GM12878 (cell line): ENCODE measurements around the gene NAV2. TPM values are rescaled to one million over a fixed set of nuclear protein-coding genes. Genes with fewer than 3 reads are reported as not detected.

ENCODE experiments used
- ATAC-seq: fragments of 200-7000 bp; cut with Tn5 transposase; 3 replicates; pipeline ENCODE4 v1.9.1; 2020; ENCODE audit warnings: mild to moderate bottlenecking, moderate library complexity
- BruUV-seq: library from RNA; stranded (reverse); fragments of 400-500 nt; replicated peaks from 2 replicates; lab custom pipeline; 2021; lab: Mats Ljungman, UMichigan
- CTCF ChIA-PET: fragments of 300-600 bp; sonication (Branson Sonifier 250); formaldehyde crosslinking; extraction: SDS; loops from one replicate; lab custom pipeline; 2021; ENCODE audit warnings: inconsistent platforms; lab: Yijun Ruan, JAX
- POLR2A ChIA-PET: fragments of 350-600 bp; formaldehyde crosslinking; extraction: SDS; loops from one replicate; lab custom pipeline; 2021; ENCODE audit warnings: inconsistent platforms; lab: Charles Lee
- RAD21 ChIA-PET: fragments of 300-600 bp; sonication (Branson Sonifier 250); formaldehyde crosslinking; loops from one replicate; lab custom pipeline; 2023; ENCODE audit warnings: antibody characterized with exemption; ENCODE audit not compliant: unreplicated experiment; lab: Charles Lee
- SMC1A ChIA-PET: fragments of 300-600 bp; sonication (Branson Sonifier 250); formaldehyde crosslinking; loops from one replicate; lab custom pipeline; 2023; ENCODE audit not compliant: unreplicated experiment, uncharacterized antibody; lab: Charles Lee
- DNase-seq: peaks from one replicate; pipeline ENCODE4 v3.0.0-alpha.2; 2011; ENCODE audit warnings: low read depth, low spot score
- FAIRE-seq: peaks from 3 replicates; lab custom pipeline; 2011; peaks lifted over from hg19 to GRCh38; lab: Jason Lieb, UNC
- H2AFZ ChIP-seq: 2 replicates; pipeline ENCODE4 v1.6.0; 2011; ENCODE audit warnings: low read depth, low read length, control low read depth; ENCODE audit not compliant: control insufficient read depth
- H3K27ac ChIP-seq: 2 replicates; pipeline ENCODE4 v1.5.1; 2011; ENCODE audit warnings: control low read depth; ENCODE audit not compliant: control insufficient read depth, insufficient read depth
- H3K27me3 ChIP-seq, 2 experiments: replicated peaks in 1 of 2; 2 replicates each; pipeline versions ENCODE4 v1.6.0 to v1.6.1; 2011; ENCODE audit warnings: low read length in 1 of 2; ENCODE audit not compliant: control insufficient read depth in 2 of 2, insufficient read depth in 2 of 2
- H3K36me3 ChIP-seq, 2 experiments: 2 replicates each; pipeline ENCODE4 v1.5.1; 2011; ENCODE audit warnings: low read length in 1 of 2; ENCODE audit not compliant: control insufficient read depth in 2 of 2, insufficient read depth in 2 of 2
- H3K4me1 ChIP-seq: 2 replicates; pipeline ENCODE4 v1.6.1; 2011; ENCODE audit warnings: mild to moderate bottlenecking, low read length, moderate library complexity, mixed read lengths; ENCODE audit not compliant: control insufficient read depth, insufficient read depth
- H3K4me2 ChIP-seq: 2 replicates; pipeline ENCODE4 v1.6.0; 2011; ENCODE audit warnings: control low read depth; ENCODE audit not compliant: control insufficient read depth, insufficient read depth
- H3K4me3 ChIP-seq: fragments of 200-600 bp; sonication (generic); 2 replicates; pipeline ENCODE4 v1.5.1; 2016
- H3K79me2 ChIP-seq: 2 replicates; pipeline ENCODE4 v1.6.0; 2011; ENCODE audit warnings: low read length; ENCODE audit not compliant: control insufficient read depth, insufficient read depth
- H3K9ac ChIP-seq: 2 replicates; pipeline ENCODE4 v1.8.0; 2011; ENCODE audit warnings: low read length, control low read depth, mixed read lengths; ENCODE audit not compliant: control insufficient read depth, insufficient read depth
- H3K9me3 ChIP-seq: replicated peaks from 3 replicates; pipeline ENCODE4 v1.5.1; 2011; ENCODE audit warnings: mild to moderate bottlenecking, low read length; ENCODE audit not compliant: control insufficient read depth, insufficient read depth
- H4K20me1 ChIP-seq: 2 replicates; pipeline ENCODE4 v1.6.0; 2011; ENCODE audit not compliant: control insufficient read depth, insufficient read depth
- BMI1 ChIP-seq: fragments of 450-650 bp; IDR thresholded peaks from 2 replicates; pipeline ENCODE4 v1.6.1; 2016; ENCODE audit warnings: mild to moderate bottlenecking, moderate library complexity, borderline replicate concordance
- NFXL1 ChIP-seq: fragments of 450-650 bp; IDR thresholded peaks from 2 replicates; pipeline ENCODE4 v1.6.1; 2017; ENCODE audit warnings: antibody characterized with exemption, mild to moderate bottlenecking, borderline replicate concordance
- NKRF ChIP-seq: fragments of 450-650 bp; conservative IDR thresholded peaks from 2 replicates; pipeline ENCODE4 v1.6.1; 2017; ENCODE audit warnings: mild to moderate bottlenecking, moderate library complexity
- SIN3A ChIP-seq: IDR thresholded peaks from 2 replicates; pipeline ENCODE4 v1.6.1; 2012; ENCODE audit warnings: low read depth, low read length, improper control_type of control experiment
- SIX5 ChIP-seq: IDR thresholded peaks from 2 replicates; pipeline ENCODE4 v1.6.1; 2011; ENCODE audit warnings: mild to moderate bottlenecking, low read depth, low read length, moderate library complexity; ENCODE audit not compliant: severe bottlenecking
- SMAD1 ChIP-seq: fragments of 450-650 bp; IDR thresholded peaks from 2 replicates; pipeline ENCODE4 v1.6.1; 2018; ENCODE audit warnings: mild to moderate bottlenecking, low read depth; ENCODE audit not compliant: partially characterized antibody
- SMAD5 ChIP-seq: IDR thresholded peaks from 2 replicates; pipeline ENCODE4 v1.6.1; 2016; ENCODE audit warnings: antibody characterized with exemption, low read depth
- SREBF2 ChIP-seq: IDR thresholded peaks from 2 replicates; pipeline ENCODE4 v1.6.1; 2012; ENCODE audit warnings: mild to moderate bottlenecking, low read length
- SUZ12 ChIP-seq: fragments of 200-600 bp; sonication (generic); IDR thresholded peaks from one replicate; pipeline ENCODE4 v1.6.1; 2018; ENCODE audit warnings: antibody characterized with exemption, mild to moderate bottlenecking; ENCODE audit not compliant: unreplicated experiment
- TARDBP ChIP-seq: IDR thresholded peaks from 2 replicates; pipeline ENCODE4 v1.6.1; 2016; ENCODE audit warnings: borderline replicate concordance
- ZBED1 ChIP-seq: IDR thresholded peaks from 2 replicates; pipeline ENCODE4 v1.6.1; 2016; ENCODE audit warnings: borderline replicate concordance
- ZNF207 ChIP-seq: fragments of 450-650 bp; IDR thresholded peaks from 2 replicates; pipeline ENCODE4 v1.6.1; 2014; ENCODE audit warnings: antibody characterized with exemption, mild to moderate bottlenecking, borderline replicate concordance
- ZNF622 ChIP-seq: fragments of 450-650 bp; IDR thresholded peaks from 2 replicates; pipeline ENCODE4 v1.6.1; 2017; ENCODE audit warnings: mild to moderate bottlenecking, inconsistent platforms
- WGBS: methylation state at CpG from one replicate; pipeline ENCODE4 v1.1.6; 2016; ENCODE audit warnings: low lambda C conversion rate; ENCODE audit not compliant: insufficient replicate concordance, insufficient coverage; ENCODE audit errors: missing lambda C conversion rate; 5-methylcytosine and 5-hydroxymethylcytosine counted together
- in situ Hi-C: fragments of 300-500 bp; cut with MboI; formaldehyde crosslinking; loops from 9 replicates; pipeline ENCODE4 v1.14.3; 2018; ENCODE audit warnings: mixed read lengths
- intact Hi-C: fragments of 100-400 bp; cut with micrococcal nuclease; formaldehyde crosslinking; loops from one replicate; pipeline ENCODE4 v1.14.2; 2022; ENCODE audit not compliant: unreplicated experiment
- polyA plus RNA-seq, 11 experiments: library from polyadenylated mRNA; depleted of rRNA in 4 of 11; unstranded in 6 of 11; stranded (reverse) in 5 of 11; fragments of >200 nt; fragmentation: Nextera tagmentation in 4 of 11; fragmentation: Illumina TruSeq in 1 of 11; extraction: Ambion mirVana in 4 of 11; extraction: Trizol in 1 of 11; gene quantifications; 1 replicate in 1 of 11; 2 replicates in 10 of 11; pipeline versions ENCODE4 v1.2.1 to v1.2.3, GENCODE V29; 2011 to 2016; ENCODE audit warnings: inconsistent platforms in 2 of 11, missing spikeins in 2 of 11, low read depth in 1 of 11
- total RNA-seq, 4 experiments: library from RNA; depleted of rRNA in 3 of 4; stranded (reverse); fragments of >200 nt in 3 of 4; fragmentation: Illumina TruSeq in 1 of 4; extraction: Trizol in 1 of 4; gene quantifications; 2 replicates each; pipeline versions ENCODE4 v1.2.1 to v1.2.3, GENCODE V29; 2013 to 2021

Gene NAV2
- total and polyA plus RNA-seq, 10 of the 15 experiments (the other 5 are each of a cell fraction or from before 2014, with no cell fraction given): 0.35 to 6.1 (median 1.1) TPM

GRCh38 chr11:19746086-19746485, 33.4 kb downstream of the NAV2 start (continued):
- TF ChIP-seq NFXL1 (no peak), SREBF2 (no peak), SMAD5 (no peak)

- 11% methylated on average over 2 of the region's 2 CpGs for WGBS
- ChIA-PET POLR2A (no interaction called here), CTCF (interaction anchor here (0.5 to 1.0 kb wide), 3 partner anchors 14 to 187 kb away, joined by 3 read pairs; no protein-coding TSS in a partner anchor), SMC1A (no interaction called here), RAD21 (interaction anchor here (1.0 kb wide), 1 partner anchor 185 kb away, joined by 4 read pairs; no protein-coding TSS in a partner anchor)
- Histone ChIP-seq H3K27ac (no peak overlapping the region), H3K4me2 (no peak overlapping the region), H3K27me3 (no peaks in the 10 kb centered on the region), H3K36me3 (no peaks in the 10 kb centered on the region), H3K9me3 (no peaks in the 10 kb centered on the region), H3K9ac (no peak overlapping the region), H4K20me1 (no peaks in the 10 kb centered on the region), H2AFZ (no peak overlapping the region), H3K4me3 (no peak overlapping the region)
- no peak for FAIRE-seq
- no TSS peak for BruUV-seq
- ATAC-seq: no peak
- intact Hi-C loops: no loop called here
- in situ Hi-C loops: loop anchor here (25.0 kb wide), 1 partner anchor 435 kb away; no protein-coding TSS in a partner anchor
- TF ChIP-seq ZNF207 (no peak), SIX5 (no peak), BMI1 (no peak), SUZ12 (no peak), NKRF (no peak), SMAD1 (no peak), SIN3A (no peak), TARDBP (no peak), ZNF622 (no peak), ZBED1 (no peak)
- TF ChIP-seq, all 136 proteins: peak for 0
- DNase-seq: no peak
- Histone ChIP-seq H3K79me2 (no peaks in the 10 kb centered on the region), H3K4me1 (no peaks in the 10 kb centered on the region)
These were observed 35.0 kb downstream of the NAV2 start for GRCh38 chr11:19747634-19748033.
